ENCODE results near the gene KRT86.

GRCh38 chr12:52256584-52256935 lies 17.9 kb upstream of the KRT86 start:
- TF ChIP-seq, protein P1, sequence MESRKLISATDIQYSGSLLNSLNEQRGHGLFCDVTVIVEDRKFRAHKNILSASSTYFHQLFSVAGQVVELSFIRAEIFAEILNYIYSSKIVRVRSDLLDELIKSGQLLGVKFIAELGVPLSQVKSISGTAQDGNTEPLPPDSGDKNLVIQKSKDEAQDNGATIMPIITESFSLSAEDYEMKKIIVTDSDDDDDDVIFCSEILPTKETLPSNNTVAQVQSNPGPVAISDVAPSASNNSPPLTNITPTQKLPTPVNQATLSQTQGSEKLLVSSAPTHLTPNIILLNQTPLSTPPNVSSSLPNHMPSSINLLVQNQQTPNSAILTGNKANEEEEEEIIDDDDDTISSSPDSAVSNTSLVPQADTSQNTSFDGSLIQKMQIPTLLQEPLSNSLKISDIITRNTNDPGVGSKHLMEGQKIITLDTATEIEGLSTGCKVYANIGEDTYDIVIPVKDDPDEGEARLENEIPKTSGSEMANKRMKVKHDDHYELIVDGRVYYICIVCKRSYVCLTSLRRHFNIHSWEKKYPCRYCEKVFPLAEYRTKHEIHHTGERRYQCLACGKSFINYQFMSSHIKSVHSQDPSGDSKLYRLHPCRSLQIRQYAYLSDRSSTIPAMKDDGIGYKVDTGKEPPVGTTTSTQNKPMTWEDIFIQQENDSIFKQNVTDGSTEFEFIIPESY (IDR thresholded peaks at IDR 0.05; ENCODE audit: borderline replicate concordance, low read depth): no peak
- no peak for TF ChIP-seq EP300 (IDR thresholded peaks at IDR 0.05; ENCODE audit: borderline replicate concordance in 1 of 2, low read depth in 1 of 2, low read length in 1 of 2)
- no peak for TF ChIP-seq TAF1 (IDR thresholded peaks at IDR 0.05; ENCODE audit: borderline replicate concordance, low read depth, low read length)
- TF ChIP-seq SIN3A (IDR thresholded peaks at IDR 0.05; ENCODE audit: borderline replicate concordance, low read depth, low read length): no peak
- no peak for TF ChIP-seq CTCF (IDR thresholded peaks at IDR 0.05)
- TF ChIP-seq RXRA (IDR thresholded peaks at IDR 0.05; ENCODE audit: borderline replicate concordance, low read depth): no peak
- TF ChIP-seq JUND (IDR thresholded peaks at IDR 0.05): no peak
- no peak for TF ChIP-seq REST (IDR thresholded peaks at IDR 0.05; ENCODE audit: low read depth, low read length)
- no peak for TF ChIP-seq POLR2AphosphoS5 (IDR thresholded peaks at IDR 0.05; ENCODE audit: low read depth, low read length)
- no peak for TF ChIP-seq RCOR1 (IDR thresholded peaks at IDR 0.05; ENCODE audit: low read length)
- no peak for TF ChIP-seq GABPA (IDR thresholded peaks at IDR 0.05; ENCODE audit: low read depth)
